SK-N-SH treated with all-trans-retinoic acid at 6 μM for 48 hours (cell line): ENCODE measurements around the gene AIF1L.

Experiments used
- BACH2 ChIP-seq: fragments of 250-450 bp; sonication (Bioruptor Pico); IDR thresholded peaks from 2 replicates; pipeline ENCODE4 v1.9.0; 2021; ENCODE audit warnings: mild to moderate bottlenecking, borderline replicate concordance
- ESRRG ChIP-seq: fragments of 250-450 bp; sonication (Bioruptor Pico); IDR thresholded peaks from 2 replicates; pipeline ENCODE4 v1.6.1; 2021; ENCODE audit warnings: mild to moderate bottlenecking
- GLIS3 ChIP-seq: fragments of 250-450 bp; sonication (Bioruptor Pico); IDR thresholded peaks from 2 replicates; pipeline ENCODE4 v1.5.0; 2020; ENCODE audit warnings: mild to moderate bottlenecking, moderate library complexity
- PATZ1 ChIP-seq: fragments of 250-450 bp; sonication (Bioruptor Pico); IDR thresholded peaks from 2 replicates; pipeline ENCODE4 v1.8.0; 2020; ENCODE audit warnings: mild to moderate bottlenecking, moderate library complexity, borderline replicate concordance
- PPARA ChIP-seq: fragments of 250-450 bp; sonication (Bioruptor Pico); IDR thresholded peaks from 2 replicates; pipeline ENCODE4 v1.5.0; 2020; ENCODE audit warnings: mild to moderate bottlenecking, borderline replicate concordance
- RARB ChIP-seq: fragments of 250-450 bp; sonication (Bioruptor Pico); IDR thresholded peaks from 2 replicates; pipeline ENCODE4 v1.8.0; 2021; ENCODE audit warnings: mild to moderate bottlenecking, moderate library complexity
- SNAI2 ChIP-seq: fragments of 250-450 bp; sonication (Bioruptor Pico); IDR thresholded peaks from 2 replicates; pipeline ENCODE4 v1.5.0; 2020; ENCODE audit warnings: mild to moderate bottlenecking, moderate library complexity
- TOX ChIP-seq: fragments of 250-450 bp; sonication (Bioruptor Pico); IDR thresholded peaks from 2 replicates; pipeline ENCODE4 v1.8.0; 2021; ENCODE audit warnings: mild to moderate bottlenecking, moderate library complexity, borderline replicate concordance
- TSHZ2 ChIP-seq: fragments of 250-450 bp; sonication (Bioruptor Pico); IDR thresholded peaks from 2 replicates; pipeline ENCODE4 v1.5.0; 2020; ENCODE audit warnings: mild to moderate bottlenecking, moderate library complexity
- ZNF565 ChIP-seq: fragments of 450-650 bp; formaldehyde crosslinking; conservative IDR thresholded peaks from 2 replicates; pipeline ENCODE4 v1.5.0; 2020; ENCODE audit warnings: low read depth, mild to moderate bottlenecking, moderate library complexity
- ZNF8 ChIP-seq: fragments of 450-650 bp; formaldehyde crosslinking; IDR thresholded peaks from 2 replicates; pipeline ENCODE4 v1.5.0; 2020; ENCODE audit warnings: mild to moderate bottlenecking, moderate library complexity
- TF ChIP-seq, protein P1 (sequence below): fragments of 250-450 bp; sonication (Bioruptor Pico); IDR thresholded peaks from 2 replicates; pipeline ENCODE4 v1.5.1; 2021; ENCODE audit warnings: mild to moderate bottlenecking, moderate library complexity

DNA sequence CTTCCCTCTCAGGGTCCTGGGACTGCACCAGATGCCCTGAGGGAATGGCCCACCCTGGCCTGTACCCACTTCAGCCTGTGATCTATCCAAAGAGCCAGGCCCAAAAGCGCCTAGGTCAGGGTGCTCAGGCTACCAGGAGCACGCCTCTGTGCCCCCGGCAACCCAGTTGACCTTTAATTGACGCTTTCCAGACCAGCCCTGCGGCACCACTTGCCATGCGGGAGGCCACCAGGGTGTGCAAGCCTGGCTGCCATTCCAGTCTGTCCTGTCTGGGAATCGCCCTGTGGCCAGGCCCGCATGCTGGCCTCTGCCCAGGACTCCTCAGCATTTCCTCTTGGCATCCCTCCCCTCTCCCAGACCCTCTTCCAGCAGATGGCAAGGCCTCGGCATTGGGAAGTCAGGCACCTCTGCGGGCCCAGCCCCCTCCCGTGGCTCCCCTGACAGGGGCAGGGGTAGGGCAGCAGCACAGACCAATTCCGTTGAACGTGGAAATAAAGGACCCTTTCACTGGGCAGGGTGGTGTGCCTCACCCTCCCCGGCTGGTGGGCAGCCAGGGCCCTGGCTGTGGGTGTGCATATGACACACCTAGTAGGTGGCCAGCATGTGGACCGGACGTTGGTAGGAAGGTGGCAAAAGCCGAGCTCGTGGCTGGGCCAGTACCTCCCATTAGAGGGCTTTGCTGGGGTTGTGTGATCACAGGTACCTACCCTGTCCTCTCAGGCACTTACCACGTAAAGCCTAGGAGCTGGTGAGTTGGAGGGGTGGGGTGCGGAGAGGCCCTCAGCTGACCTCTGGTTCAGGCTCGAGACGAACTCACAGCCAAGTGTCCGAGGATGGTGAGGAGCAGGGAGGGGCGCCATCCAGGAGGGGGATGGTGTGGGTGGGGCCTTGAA lies 3.5 kb upstream of the AIF1L start:
- TF ChIP-seq PATZ1 (CRISPR knock-in tag) (no peak), RARB (no peak), ZNF8 (no peak), TSHZ2 (no peak), GLIS3 (CRISPR knock-in tag) (no peak), ESRRG (CRISPR knock-in tag) (no peak), TOX (CRISPR knock-in tag) (no peak), ZNF565 (CRISPR knock-in tag) (no peak), PPARA (CRISPR knock-in tag) (no peak), BACH2 (CRISPR knock-in tag) (no peak), SNAI2 (no peak)
- TF ChIP-seq, protein P1, sequence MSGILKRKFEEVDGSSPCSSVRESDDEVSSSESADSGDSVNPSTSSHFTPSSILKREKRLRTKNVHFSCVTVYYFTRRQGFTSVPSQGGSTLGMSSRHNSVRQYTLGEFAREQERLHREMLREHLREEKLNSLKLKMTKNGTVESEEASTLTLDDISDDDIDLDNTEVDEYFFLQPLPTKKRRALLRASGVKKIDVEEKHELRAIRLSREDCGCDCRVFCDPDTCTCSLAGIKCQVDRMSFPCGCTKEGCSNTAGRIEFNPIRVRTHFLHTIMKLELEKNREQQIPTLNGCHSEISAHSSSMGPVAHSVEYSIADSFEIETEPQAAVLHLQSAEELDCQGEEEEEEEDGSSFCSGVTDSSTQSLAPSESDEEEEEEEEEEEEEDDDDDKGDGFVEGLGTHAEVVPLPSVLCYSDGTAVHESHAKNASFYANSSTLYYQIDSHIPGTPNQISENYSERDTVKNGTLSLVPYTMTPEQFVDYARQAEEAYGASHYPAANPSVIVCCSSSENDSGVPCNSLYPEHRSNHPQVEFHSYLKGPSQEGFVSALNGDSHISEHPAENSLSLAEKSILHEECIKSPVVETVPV (CRISPR knock-in tag), result no peak
